GM08714 (cell line): ENCODE data around the gene SNAPIN.
A peak's percentile ranks its signal among the peaks of the same experiment; 100 is the strongest.
"Not testable (repeated sequence)": the region's sequence is repeated elsewhere in the genome, so short reads cannot be mapped to it uniquely, and the experiment has no call there.

Experiments
- H3K4me3 ChIP-seq: fragments of 200-500 bp; sonication (Bioruptor generic); 2 replicates; pipeline ENCODE4 v1.5.1; 2014; ENCODE audit warnings: mild to moderate bottlenecking, low read length, inconsistent platforms
- ZNF274 ChIP-seq: IDR thresholded peaks from 2 replicates; pipeline ENCODE4 v1.6.1; 2012; ENCODE audit warnings: mild to moderate bottlenecking, low read depth, low read length

The SNAPIN gene

GRCh38 chr1:153647346-153647714 is 11.2 kb upstream of the SNAPIN start:
- no peak overlapping the region for H3K4me3 ChIP-seq
- no peak for TF ChIP-seq ZNF274

GRCh38 chr1:153648000-153648643 is 10.4 kb upstream of the SNAPIN start:
- no peak overlapping the region for H3K4me3 ChIP-seq
- no peak for TF ChIP-seq ZNF274

GRCh38 chr1:153649137-153649862 is 9.2 kb upstream of the SNAPIN start:
- no peak for TF ChIP-seq ZNF274

GRCh38 chr1:153649863-153650235 is 8.7 kb upstream of the SNAPIN start:
- TF ChIP-seq ZNF274: no peak
- H3K4me3 ChIP-seq: no peak overlapping the region

More at GRCh38 chr1:153649137-153649862, 9.2 kb upstream of the SNAPIN start:
- no peak overlapping the region for H3K4me3 ChIP-seq

- no peak overlapping the region for H3K4me3 ChIP-seq
- TF ChIP-seq ZNF274: no peak
These were observed 6.7 kb upstream of the SNAPIN start for GRCh38 chr1:153651771-153652170.

GRCh38 chr1:153652805-153653500 is 5.5 kb upstream of the SNAPIN start:
- no peak overlapping the region for H3K4me3 ChIP-seq
- TF ChIP-seq ZNF274: no peak

GRCh38 chr1:153655333-153655732 is 3.2 kb upstream of the SNAPIN start:
- no peak for TF ChIP-seq ZNF274
- H3K4me3 ChIP-seq: no peak overlapping the region

- H3K4me3 ChIP-seq: peak overlapping the region; percentile 92
- TF ChIP-seq ZNF274: no peak
These were observed 652 bp downstream of the SNAPIN start for GRCh38 chr1:153659175-153659534.

- peak overlapping the region; percentile 92 for H3K4me3 ChIP-seq
- no peak for TF ChIP-seq ZNF274
These were observed 1.2 kb downstream of the SNAPIN start for GRCh38 chr1:153659656-153660055.

GRCh38 chr1:153661111-153661708 is 2.7 kb downstream of the SNAPIN start:
- H3K4me3 ChIP-seq: no peak overlapping the region
- no peak for TF ChIP-seq ZNF274

- no peak for TF ChIP-seq ZNF274
- H3K4me3 ChIP-seq: no peak overlapping the region
These were observed 3.8 kb downstream of the SNAPIN start for GRCh38 chr1:153662269-153662668.

GRCh38 chr1:153663211-153663610 is 4.7 kb downstream of the SNAPIN start:
- no peak for TF ChIP-seq ZNF274
- H3K4me3 ChIP-seq: no peak overlapping the region

GRCh38 chr1:153667439-153667838 is 8.9 kb downstream of the SNAPIN start:
- no peak overlapping the region for H3K4me3 ChIP-seq
- no peak for TF ChIP-seq ZNF274

- not testable (repeated sequence) for H3K4me3 ChIP-seq
These were observed 10.2 kb downstream of the SNAPIN start for GRCh38 chr1:153668672-153669071.

- peak overlapping the region; percentile 98 for H3K4me3 ChIP-seq
- TF ChIP-seq ZNF274: no peak
These were observed 11.1 kb downstream of the SNAPIN start for GRCh38 chr1:153669606-153670005.
